ENCODE results near the gene COL24A1.
A peak's percentile ranks its signal among the peaks of the same experiment; 100 is the strongest.

The COL24A1 gene

GRCh38 chr1:86176226-86176625 lies 19.7 kb upstream of the COL24A1 start:
- Histone ChIP-seq H3K36me3 (ENCODE audit: insufficient read depth, insufficient read length, low read length) (no peaks in the 10 kb centered on the region), H3K9me3 (ENCODE audit: insufficient read depth, low read length) (no peaks in the 10 kb centered on the region), H3K4me1 (ENCODE audit: insufficient read depth, insufficient read length) (no peaks in the 10 kb centered on the region), H3K9ac (ENCODE audit: insufficient read length, low read depth) (no peak overlapping the region), H3K4me3 (ENCODE audit: insufficient read length, low read depth) (no peak overlapping the region), H3K27me3 (ENCODE audit: insufficient read depth, insufficient read length) (no peaks in the 10 kb centered on the region)
- no peak for DNase-seq (ENCODE audit: low read depth, low spot score)
- TF ChIP-seq YY1 (IDR thresholded peaks at IDR 0.05; ENCODE audit: insufficient read depth, insufficient read length), result no peak
- TF ChIP-seq ZNF274 (IDR thresholded peaks at IDR 0.05; ENCODE audit: low read depth, low read length), result no peak
- no peak for TF ChIP-seq SUZ12 (IDR thresholded peaks at IDR 0.05; ENCODE audit: extremely low read depth, insufficient read depth, insufficient read length)

GRCh38 chr1:86175756-86176155 lies 19.2 kb upstream of the COL24A1 start:
- Histone ChIP-seq H3K27me3 (ENCODE audit: insufficient read depth, insufficient read length) (no peaks in the 10 kb centered on the region), H3K36me3 (ENCODE audit: insufficient read depth, insufficient read length, low read length) (no peaks in the 10 kb centered on the region), H3K4me1 (ENCODE audit: insufficient read depth, insufficient read length) (no peaks in the 10 kb centered on the region), H3K9me3 (ENCODE audit: insufficient read depth, low read length) (no peaks in the 10 kb centered on the region), H3K9ac (ENCODE audit: insufficient read length, low read depth) (no peak overlapping the region), H3K4me3 (ENCODE audit: insufficient read length, low read depth) (no peak overlapping the region)
- no peak for TF ChIP-seq YY1 (IDR thresholded peaks at IDR 0.05; ENCODE audit: insufficient read depth, insufficient read length)
- TF ChIP-seq SUZ12 (IDR thresholded peaks at IDR 0.05; ENCODE audit: extremely low read depth, insufficient read depth, insufficient read length), result no peak
- TF ChIP-seq ZNF274 (IDR thresholded peaks at IDR 0.05; ENCODE audit: low read depth, low read length), result no peak
- DNase-seq (ENCODE audit: low read depth, low spot score), result no peak

GRCh38 chr1:86169625-86170024 lies 13.1 kb upstream of the COL24A1 start:
- Histone ChIP-seq H3K4me3 (ENCODE audit: insufficient read length, low read depth) (no peak overlapping the region), H3K27me3 (ENCODE audit: insufficient read depth, insufficient read length) (no peaks in the 10 kb centered on the region), H3K9me3 (ENCODE audit: insufficient read depth, low read length) (no peaks in the 10 kb centered on the region), H3K9ac (ENCODE audit: insufficient read length, low read depth) (no peak overlapping the region), H3K36me3 (ENCODE audit: insufficient read depth, insufficient read length, low read length) (no peaks in the 10 kb centered on the region), H3K4me1 (ENCODE audit: insufficient read depth, insufficient read length) (no peaks in the 10 kb centered on the region)
- no peak for DNase-seq (ENCODE audit: low read depth, low spot score)
- no peak for TF ChIP-seq YY1 (IDR thresholded peaks at IDR 0.05; ENCODE audit: insufficient read depth, insufficient read length)
- TF ChIP-seq SUZ12 (IDR thresholded peaks at IDR 0.05; ENCODE audit: extremely low read depth, insufficient read depth, insufficient read length), result no peak
- no peak for TF ChIP-seq ZNF274 (IDR thresholded peaks at IDR 0.05; ENCODE audit: low read depth, low read length)

GRCh38 chr1:86159800-86160199 lies 3.2 kb upstream of the COL24A1 start:
- TF ChIP-seq ZNF274 (IDR thresholded peaks at IDR 0.05; ENCODE audit: low read depth, low read length) (no peak), YY1 (IDR thresholded peaks at IDR 0.05; ENCODE audit: insufficient read depth, insufficient read length) (no peak)
- H3K4me1 ChIP-seq (ENCODE audit: insufficient read depth, insufficient read length), result peaks cover 7% of the 10 kb centered on the region
- no peaks in the 10 kb centered on the region for H3K9me3 ChIP-seq (ENCODE audit: insufficient read depth, low read length)
- peaks cover 13% of the 10 kb centered on the region for H3K27me3 ChIP-seq (ENCODE audit: insufficient read depth, insufficient read length)
- no peak for DNase-seq (ENCODE audit: low read depth, low spot score)
- no peak overlapping the region for H3K9ac ChIP-seq (ENCODE audit: insufficient read length, low read depth)
- no peaks in the 10 kb centered on the region for H3K36me3 ChIP-seq (ENCODE audit: insufficient read depth, insufficient read length, low read length)
- H3K4me3 ChIP-seq (ENCODE audit: insufficient read length, low read depth), result no peak overlapping the region

GRCh38 chr1:86155807-86156565 lies 586 bp downstream of the COL24A1 start:
- Histone ChIP-seq H3K9me3 (ENCODE audit: insufficient read depth, low read length) (no peaks in the 10 kb centered on the region), H3K4me1 (ENCODE audit: insufficient read depth, insufficient read length) (peaks cover 7% of the 10 kb centered on the region), H3K4me3 (ENCODE audit: insufficient read length, low read depth) (peak overlapping the region; percentile 60), H3K9ac (ENCODE audit: insufficient read length, low read depth) (peak overlapping the region; percentile 57), H3K36me3 (ENCODE audit: insufficient read depth, insufficient read length, low read length) (no peaks in the 10 kb centered on the region), H3K27me3 (ENCODE audit: insufficient read depth, insufficient read length) (peaks cover 21% of the 10 kb centered on the region)
- DNase-seq (ENCODE audit: low read depth, low spot score), result no peak
- TF ChIP-seq ZNF274 (IDR thresholded peaks at IDR 0.05; ENCODE audit: low read depth, low read length) (no peak), SUZ12 (IDR thresholded peaks at IDR 0.05; ENCODE audit: extremely low read depth, insufficient read depth, insufficient read length) (no peak), YY1 (IDR thresholded peaks at IDR 0.05; ENCODE audit: insufficient read depth, insufficient read length) (no peak)

GRCh38 chr1:86155051-86155806 lies 1.3 kb downstream of the COL24A1 start:
- DNase-seq (ENCODE audit: low read depth, low spot score), result no peak
- Histone ChIP-seq H3K36me3 (ENCODE audit: insufficient read depth, insufficient read length, low read length) (no peaks in the 10 kb centered on the region), H3K9ac (ENCODE audit: insufficient read length, low read depth) (peak overlapping the region; percentile 57), H3K27me3 (ENCODE audit: insufficient read depth, insufficient read length) (peaks cover 21% of the 10 kb centered on the region), H3K9me3 (ENCODE audit: insufficient read depth, low read length) (no peaks in the 10 kb centered on the region), H3K4me3 (ENCODE audit: insufficient read length, low read depth) (peak overlapping the region; percentile 60), H3K4me1 (ENCODE audit: insufficient read depth, insufficient read length) (peaks cover 7% of the 10 kb centered on the region)
- no peak for TF ChIP-seq YY1 (IDR thresholded peaks at IDR 0.05; ENCODE audit: insufficient read depth, insufficient read length)
- no peak for TF ChIP-seq SUZ12 (IDR thresholded peaks at IDR 0.05; ENCODE audit: extremely low read depth, insufficient read depth, insufficient read length)
- TF ChIP-seq ZNF274 (IDR thresholded peaks at IDR 0.05; ENCODE audit: low read depth, low read length), result no peak

GRCh38 chr1:86154571-86155050 lies 2.0 kb downstream of the COL24A1 start:
- Histone ChIP-seq H3K9ac (ENCODE audit: insufficient read length, low read depth) (peak overlapping the region; percentile 57), H3K4me1 (ENCODE audit: insufficient read depth, insufficient read length) (peaks cover 7% of the 10 kb centered on the region), H3K36me3 (ENCODE audit: insufficient read depth, insufficient read length, low read length) (no peaks in the 10 kb centered on the region), H3K4me3 (ENCODE audit: insufficient read length, low read depth) (peak overlapping the region; percentile 60), H3K9me3 (ENCODE audit: insufficient read depth, low read length) (no peaks in the 10 kb centered on the region), H3K27me3 (ENCODE audit: insufficient read depth, insufficient read length) (peaks cover 21% of the 10 kb centered on the region)
- no peak for DNase-seq (ENCODE audit: low read depth, low spot score)
- no peak for TF ChIP-seq SUZ12 (IDR thresholded peaks at IDR 0.05; ENCODE audit: extremely low read depth, insufficient read depth, insufficient read length)
- TF ChIP-seq ZNF274 (IDR thresholded peaks at IDR 0.05; ENCODE audit: low read depth, low read length), result no peak
- TF ChIP-seq YY1 (IDR thresholded peaks at IDR 0.05; ENCODE audit: insufficient read depth, insufficient read length), result no peak

Data from NT2/D1 (cell line).